Erythroblast (primary cell): Measurements from ENCODE around the gene PHF20.

ENCODE experiments used
- GATA1 ChIP-seq: IDR thresholded peaks from 2 replicates; pipeline ENCODE4 v1.6.1; 2011; ENCODE audit warnings: low read depth, mild to moderate bottlenecking, control low read depth, low read length, moderate library complexity
- POLR2A ChIP-seq: IDR thresholded peaks from 2 replicates; pipeline ENCODE4 v1.6.1; 2011; ENCODE audit warnings: mild to moderate bottlenecking, low read length

DNA sequence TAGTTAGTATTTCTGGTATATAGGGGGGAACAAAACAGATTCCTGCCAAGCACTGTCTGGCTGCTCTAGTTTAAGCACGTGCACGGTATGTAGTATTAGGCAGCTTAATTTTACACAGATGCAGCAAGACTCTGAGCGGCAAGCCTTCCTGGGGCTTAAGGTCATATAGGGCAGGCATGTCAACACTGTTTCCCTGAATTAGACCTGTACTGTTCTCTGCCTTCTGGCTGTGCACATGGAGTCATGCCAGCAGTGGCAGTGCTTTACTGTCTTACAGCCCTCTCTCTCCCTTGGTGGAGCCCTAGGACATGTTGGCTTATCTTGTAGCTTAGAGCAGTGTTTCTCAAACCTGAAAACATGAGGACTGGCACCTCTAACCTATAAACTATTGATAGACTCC is 56.6 kb downstream of the PHF20 start:
- TF ChIP-seq POLR2A (no peak), GATA1 (no peak)
